ENCODE results near the gene TECR.

GRCh38 chr19:14606627-14607026, 77.2 kb downstream of the TECR start:
- TF ChIP-seq CTCF (IDR thresholded peaks at IDR 0.05; ENCODE audit: low read length) (no peak), EZH2 (optimal IDR thresholded peaks at IDR 0.05; ENCODE audit: low read depth, low read length) (no peak), EZH2phosphoT487 (IDR thresholded peaks at IDR 0.05; ENCODE audit: low read length) (no peak)

Data from MM.1S (cell line).